GM20431 (cell line): ENCODE data around the gene HSF2.

Source experiments
- in situ Hi-C: fragments of 300-500 bp; cut with MseI, MboI; formaldehyde crosslinking; loops from one replicate; pipeline ENCODE4 v1.15.0; 2020; ENCODE audit warnings: low sequenced_read_pairs; ENCODE audit not compliant: unreplicated experiment

Gene HSF2

DNA sequence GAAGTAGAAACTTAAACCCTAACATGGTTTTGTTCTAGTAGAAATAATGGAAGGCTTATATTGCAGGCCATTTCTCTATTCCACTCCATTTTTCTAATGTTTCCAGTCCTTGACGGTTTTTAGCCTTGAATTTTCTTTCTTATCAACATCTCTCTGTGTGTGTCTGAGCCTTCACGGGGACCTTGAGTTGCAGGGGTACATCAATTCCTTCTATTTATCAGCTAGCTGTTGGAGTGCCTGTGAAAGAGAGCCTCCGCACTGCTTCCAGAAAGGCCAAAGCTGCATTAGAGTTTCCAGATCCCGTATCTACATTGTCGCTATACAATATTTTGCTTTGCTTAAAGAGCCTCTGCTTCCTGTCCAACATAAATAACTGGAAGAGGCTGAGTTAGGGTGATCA, 5.4 kb upstream of the HSF2 start:
- in situ Hi-C loops: no loop called here

DNA sequence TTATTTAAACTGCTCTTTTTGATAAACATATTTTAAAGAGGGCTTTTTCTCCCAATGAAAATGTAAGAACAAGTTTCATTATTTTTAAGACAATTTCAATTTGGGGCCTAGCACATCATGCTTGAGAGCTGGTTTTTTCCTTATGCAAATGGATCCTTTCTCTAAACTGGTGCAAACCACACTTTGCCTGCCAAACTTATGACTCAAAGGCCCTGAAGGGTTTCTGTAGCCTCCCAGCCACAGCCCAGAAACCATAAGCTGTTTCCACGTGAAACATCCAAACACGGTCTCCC, 451 bp upstream of the HSF2 start:
- in situ Hi-C loops: no loop called here

DNA sequence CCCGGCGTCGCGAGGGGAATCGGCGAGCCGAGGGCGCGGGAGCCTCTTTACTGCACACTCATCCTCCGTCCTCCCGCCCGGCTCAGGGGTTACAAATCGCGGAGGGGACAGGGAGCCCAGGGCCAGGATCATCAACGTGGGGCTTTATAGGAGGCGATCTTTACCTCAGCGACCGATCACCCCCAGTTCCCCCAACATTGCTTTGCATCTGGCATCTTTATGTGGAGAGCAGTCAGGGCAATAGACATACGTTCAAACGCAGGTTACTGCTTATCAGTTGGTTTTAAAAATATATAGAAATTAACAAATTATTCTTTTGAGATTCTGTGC, 634 bp downstream of the HSF2 start:
- in situ Hi-C loops: no loop called here

DNA sequence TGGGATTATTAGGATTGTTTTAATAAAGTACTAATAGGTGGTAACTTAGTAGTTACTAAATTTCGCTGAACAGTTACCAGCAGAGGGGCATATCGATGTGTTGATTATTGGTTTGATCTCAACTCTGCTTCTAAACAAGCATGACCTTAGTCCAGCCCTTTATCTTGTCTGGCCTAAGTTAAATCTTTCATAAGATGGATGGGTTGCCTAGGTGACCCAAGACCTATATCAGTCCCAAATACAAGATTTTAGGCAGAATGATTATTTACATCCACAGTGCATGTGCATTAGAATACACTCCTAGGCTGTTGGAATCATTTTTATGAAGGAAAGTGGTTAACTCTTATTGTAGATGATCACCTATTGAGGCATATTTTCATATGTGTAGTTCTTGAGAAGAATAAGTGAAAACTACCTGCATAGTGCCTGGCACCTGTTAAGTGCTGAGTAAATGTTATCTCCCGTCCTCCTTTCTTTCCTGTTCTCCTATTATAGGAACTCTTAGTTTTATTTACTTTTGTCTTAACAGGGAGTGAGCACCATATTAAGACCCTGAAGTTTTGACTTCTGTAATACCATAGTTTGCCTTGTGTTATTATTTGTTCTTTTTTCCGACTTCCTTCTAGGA, 1.1 kb downstream of the HSF2 start:
- in situ Hi-C loops: no loop called here

DNA sequence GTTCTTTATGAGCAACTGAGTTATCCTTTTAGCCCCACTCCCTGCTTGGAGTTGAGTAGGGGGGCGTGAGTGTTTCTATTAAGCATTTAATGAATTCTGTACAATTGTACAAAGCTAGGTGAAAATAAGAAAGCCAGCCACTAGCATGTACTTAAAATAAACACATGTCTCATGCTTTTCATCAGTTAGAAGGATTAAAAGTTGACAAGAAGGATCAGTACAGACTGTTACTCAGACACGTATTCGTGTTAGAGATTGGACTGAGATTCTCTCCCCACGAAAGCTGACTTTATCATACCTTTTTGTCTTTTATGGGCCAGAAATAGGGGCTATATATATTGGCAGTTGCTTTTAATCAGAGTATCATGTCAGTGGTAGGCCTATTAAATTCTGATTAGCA, 1.7 kb downstream of the HSF2 start:
- in situ Hi-C loops: no loop called here

DNA sequence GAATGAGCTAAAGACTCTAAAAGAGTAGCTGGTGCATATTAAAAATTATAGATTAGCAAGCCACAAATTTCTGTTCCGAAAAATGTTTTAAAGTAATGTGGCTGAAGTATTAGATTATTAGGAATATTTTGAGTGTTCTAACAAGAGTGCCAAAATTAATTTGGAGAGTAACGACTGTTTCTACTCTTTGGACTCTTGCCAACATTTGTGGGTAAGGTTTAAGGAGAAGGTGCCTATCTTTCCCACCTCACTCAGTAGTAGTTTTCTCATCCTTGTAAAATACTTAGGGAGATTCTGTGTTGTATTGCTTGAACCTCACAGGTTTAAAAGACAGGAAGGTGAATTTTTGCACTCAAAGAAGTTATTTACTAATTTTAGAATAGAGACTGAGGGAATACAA, 5.0 kb downstream of the HSF2 start:
- in situ Hi-C loops: no loop called here

DNA sequence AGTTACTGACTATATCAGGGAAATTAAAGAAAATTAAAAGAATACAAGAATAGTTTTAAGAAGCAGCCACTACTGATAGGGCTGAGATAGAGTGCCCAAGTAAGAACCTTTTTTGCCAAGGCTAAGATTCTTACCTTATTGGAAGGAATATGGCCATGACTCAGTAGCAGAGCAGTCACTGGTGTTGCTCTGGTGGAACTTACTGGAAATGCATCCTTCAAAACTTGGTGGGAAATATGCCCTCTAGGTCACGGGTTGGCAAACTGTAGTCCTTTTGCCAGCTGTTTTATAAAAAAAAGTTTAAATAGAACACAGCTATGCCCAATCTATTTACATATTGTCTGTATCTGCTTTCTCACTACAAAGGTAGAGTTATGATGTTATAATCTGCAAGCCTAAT, 6.0 kb downstream of the HSF2 start:
- in situ Hi-C loops: no loop called here

DNA sequence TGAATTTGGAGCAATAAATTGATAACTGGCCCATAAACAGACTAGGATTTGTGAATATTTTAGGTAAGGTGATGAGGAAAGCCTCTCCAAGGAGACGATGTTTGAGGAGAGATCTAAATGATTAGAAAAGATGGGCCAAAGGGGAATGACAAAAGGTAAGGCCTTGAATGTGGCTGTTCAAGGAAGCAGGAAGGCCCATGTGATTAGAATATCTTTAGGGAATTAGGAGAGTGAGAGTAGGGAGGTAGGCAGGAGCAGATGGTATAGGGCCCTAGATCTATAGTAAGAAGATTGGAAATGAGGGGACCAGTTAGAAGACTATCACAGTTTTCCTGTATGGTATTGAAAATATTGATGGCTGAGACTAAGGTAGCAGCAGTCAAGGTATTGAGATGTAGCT, 6.7 kb downstream of the HSF2 start:
- in situ Hi-C loops: no loop called here

DNA sequence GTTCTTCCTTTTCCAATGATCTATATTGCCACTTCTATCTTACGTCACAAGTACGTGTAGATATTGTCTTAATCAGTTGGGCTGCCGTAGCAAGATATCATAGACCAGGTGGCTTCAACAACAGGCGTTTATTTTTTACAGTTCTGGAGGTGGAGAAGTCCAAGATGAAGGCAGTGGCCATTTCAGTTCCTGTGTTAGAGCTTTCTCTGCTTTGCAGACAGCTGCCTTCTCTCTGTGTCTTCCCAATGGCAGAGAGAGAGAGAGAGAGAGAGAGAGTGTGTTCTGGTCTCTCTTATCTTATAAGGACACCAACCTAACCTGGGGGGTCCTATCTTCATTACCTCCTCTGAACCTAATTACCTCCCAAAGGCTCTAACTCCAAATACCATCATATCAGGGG, 8.3 kb downstream of the HSF2 start:
- in situ Hi-C loops: no loop called here

DNA sequence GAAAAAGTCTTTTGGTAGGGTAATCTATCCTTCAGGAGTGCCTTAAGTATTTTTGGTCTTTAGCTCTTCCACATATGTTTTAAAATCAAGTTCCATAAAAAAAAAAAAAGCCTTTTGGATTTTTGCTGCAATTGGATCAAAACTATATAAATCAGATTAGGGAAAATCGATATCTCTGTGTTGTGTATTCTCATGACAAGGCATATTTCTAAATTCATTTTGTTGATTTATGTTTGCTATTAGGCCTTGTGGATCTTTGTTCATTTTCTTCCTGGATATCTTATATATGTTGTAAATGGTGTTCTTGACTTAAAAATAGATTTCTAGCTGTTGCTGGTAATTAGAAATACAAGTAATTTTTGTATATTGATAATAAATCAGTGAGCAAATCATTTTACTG, 8.8 kb downstream of the HSF2 start:
- in situ Hi-C loops: no loop called here

DNA sequence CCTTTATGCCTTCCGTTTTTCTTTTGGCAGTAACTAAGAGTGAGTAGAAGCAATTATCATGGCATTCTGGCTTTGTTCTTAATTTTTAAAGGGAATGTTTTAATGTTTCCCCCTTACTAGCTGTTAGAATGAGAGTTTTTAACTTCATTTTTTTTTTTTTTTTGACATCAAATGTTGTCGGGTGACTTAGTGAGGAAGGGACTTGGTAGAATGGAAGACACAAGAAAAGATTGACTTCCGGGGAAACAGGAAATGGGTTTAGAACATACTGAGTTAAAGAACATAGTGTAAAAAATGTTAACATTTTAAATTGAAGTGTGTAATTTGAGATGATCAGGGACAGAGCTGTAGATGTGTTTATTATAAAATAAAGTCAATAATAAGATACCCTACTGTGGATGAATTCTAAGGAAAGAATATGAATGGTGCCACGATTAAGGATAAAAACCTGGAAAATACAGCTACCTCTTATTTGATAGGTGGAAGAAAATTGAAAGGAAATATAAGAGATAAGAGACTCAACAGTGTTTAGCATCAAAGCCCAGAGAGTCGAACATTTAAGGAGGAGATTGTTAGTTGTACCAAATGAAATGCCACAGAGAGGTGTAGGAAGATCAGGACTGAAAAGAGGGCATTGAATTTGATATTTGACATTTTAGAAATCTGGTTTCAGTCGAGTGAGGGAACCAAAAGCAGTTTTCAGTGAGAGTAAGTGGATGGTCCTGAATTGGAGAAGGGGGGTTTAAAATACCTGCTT, 9.4 kb downstream of the HSF2 start:
- in situ Hi-C loops: no loop called here

DNA sequence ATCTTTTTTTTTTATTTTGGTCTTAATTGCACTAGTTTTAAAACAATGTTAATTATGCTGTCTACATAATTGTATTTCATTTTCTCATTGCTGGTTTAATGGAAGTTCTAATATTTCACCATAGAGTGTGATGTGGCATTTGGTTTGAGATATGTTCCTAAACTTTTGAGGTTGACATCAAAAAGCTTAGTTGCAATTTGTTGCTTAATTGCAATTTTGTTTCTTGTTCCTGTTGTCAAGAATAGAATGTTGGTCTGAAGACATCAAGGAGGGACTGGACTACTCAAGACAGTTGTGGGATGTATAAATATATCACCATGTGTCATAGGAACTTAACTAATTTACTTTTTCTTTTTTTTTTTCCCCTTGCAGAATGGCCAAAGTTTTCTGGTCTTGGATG, 12.5 kb downstream of the HSF2 start:
- in situ Hi-C loops: no loop called here

DNA sequence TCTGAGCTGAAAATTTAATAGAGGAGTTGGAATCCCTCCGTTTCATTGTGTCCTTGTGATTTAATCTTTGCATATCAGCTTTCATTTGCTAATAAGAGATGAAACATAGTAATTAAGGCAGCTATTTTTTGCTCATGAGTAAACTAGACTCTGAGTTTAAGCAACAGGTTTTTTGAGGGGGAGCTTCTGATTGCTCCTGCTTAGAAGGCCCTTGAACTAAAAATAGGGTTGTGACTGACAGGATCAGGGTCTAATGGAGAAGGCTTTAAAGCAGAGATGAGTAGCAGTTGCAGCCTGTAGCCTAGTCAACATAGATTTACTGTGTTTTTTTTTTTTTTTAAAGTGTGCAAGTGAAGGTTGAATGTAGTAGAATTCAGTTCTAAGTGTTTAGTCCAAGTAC, 17.4 kb downstream of the HSF2 start:
- in situ Hi-C loops: no loop called here

DNA sequence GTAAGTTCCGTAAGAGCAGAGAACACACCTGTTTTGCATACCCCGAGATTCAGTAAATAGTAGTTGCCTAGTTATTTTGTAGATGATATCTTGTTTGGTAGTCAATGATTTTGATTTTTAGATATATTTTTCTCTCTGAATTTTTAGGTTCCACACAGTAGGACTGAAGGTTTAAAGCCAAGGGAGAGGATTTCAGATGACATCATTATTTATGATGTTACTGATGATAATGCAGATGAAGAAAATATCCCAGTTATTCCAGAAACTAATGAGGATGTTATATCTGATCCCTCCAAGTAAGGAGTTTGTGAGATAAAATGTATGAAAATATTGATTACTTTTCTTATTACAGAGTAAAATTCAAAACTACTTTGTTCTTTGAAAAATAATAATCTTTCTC, 22.6 kb downstream of the HSF2 start:
- in situ Hi-C loops: no loop called here

DNA sequence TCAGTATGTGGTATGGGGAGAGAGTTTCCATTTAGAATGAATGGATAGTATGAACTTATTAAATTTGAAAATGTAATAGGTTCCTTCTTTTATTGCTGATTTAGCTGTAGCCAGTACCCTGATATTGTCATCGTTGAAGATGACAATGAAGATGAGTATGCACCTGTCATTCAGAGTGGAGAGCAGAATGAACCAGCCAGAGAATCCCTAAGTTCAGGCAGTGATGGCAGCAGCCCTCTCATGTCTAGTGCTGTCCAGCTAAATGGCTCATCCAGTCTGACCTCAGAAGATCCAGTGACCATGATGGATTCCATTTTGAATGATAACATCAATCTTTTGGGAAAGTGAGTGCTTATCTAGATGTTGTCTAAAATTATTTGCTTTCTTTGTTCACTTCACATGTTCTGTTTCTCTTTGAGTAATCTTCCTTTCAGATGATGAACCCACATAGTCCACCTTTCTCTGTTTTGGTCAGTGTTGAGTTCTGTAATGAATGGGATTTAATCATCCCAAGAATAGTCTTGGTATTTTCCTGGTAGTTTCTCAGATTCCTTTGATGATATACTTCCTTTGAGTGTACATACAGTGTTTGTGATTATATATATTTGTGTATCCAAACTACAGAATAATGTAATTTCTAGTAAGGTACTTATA, 23.3 kb downstream of the HSF2 start:
- in situ Hi-C loops: no loop called here

DNA sequence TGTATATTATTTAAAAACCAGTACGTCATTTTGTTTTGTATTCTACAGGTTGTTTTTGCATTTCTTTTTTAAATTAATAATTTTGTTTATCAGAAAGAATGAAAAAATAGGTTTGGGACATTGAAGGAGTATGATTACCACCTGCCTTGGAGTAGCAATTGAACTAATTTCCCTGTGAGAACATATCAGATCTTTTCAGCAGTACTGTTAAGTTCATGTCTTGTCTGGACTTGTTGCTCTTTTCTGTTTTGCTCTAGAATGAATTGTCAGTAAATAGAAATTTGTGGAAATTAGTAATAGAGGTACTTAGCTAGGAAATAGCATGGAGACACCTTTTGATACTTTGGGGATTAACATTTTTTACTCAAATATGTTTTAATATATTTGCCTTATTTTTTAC, 24.3 kb downstream of the HSF2 start:
- in situ Hi-C loops: no loop called here

DNA sequence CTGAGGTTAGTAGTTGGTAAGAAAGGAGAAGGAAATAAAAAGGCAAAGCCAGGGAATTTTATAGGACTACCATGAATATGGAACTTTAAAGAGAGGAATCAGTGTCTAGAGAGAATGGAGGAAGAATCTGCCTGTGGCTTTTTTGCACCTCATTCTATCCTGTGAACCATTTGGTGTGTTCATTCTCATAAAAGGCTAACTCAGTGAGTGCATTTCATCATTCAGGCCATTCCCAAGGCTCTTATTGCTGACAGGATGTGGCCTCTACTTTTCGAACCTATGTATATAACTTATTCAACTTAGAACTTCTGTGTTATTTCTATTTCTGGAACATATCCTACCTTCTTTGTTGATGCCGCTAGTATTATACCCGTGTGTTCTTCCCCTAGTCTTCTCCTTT, 27.1 kb downstream of the HSF2 start:
- in situ Hi-C loops: no loop called here

DNA sequence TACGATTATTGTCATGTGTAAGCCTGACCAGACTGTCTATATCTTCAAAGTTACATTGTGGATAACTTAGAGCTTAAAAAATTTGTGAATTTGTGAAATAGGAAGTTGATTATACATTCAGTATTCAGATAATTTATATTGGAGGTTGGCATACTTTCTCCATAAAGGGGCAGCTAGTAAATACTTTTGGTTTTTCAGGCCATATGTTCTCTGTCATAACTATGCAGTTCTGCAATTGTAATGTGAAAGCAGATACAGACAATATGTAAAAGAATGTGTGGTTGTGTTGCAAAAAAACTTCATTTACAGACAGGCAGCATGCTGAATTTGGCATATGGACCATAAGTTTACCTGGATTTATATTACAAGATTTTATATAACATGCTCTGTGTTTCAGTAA, 29.3 kb downstream of the HSF2 start:
- in situ Hi-C loops: no loop called here

DNA sequence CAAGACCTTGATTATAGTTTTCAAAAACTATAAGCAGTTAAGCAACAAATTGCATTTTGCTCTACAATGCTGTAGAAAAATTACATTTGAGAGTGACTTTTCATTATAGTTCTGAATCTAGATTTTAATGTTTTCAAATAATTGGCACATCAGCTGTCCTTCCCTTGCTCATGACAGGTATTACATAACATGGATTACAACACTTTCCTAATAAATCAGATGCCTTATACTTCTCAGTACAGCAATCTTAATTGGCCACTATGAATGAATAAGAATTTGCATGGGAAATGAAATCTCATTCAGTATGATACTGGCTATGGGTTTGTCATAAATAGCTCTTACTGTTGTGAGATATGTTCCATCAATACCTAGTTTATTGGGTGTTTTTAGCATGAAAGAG, 29.9 kb downstream of the HSF2 start:
- in situ Hi-C loops: no loop called here

DNA sequence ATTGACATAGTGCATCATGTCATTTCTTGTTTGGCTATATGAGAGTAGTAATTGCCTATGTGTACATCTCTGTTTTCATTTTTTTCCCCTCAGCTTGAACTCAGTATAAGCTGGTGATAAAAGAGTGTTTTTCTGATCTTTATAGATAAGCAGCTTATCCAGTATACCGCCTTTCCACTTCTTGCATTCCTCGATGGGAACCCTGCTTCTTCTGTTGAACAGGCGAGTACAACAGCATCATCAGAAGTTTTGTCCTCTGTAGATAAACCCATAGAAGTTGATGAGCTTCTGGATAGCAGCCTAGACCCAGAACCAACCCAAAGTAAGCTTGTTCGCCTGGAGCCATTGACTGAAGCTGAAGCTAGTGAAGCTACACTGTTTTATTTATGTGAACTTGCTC, 32.3 kb downstream of the HSF2 start:
- in situ Hi-C loops: no loop called here

DNA sequence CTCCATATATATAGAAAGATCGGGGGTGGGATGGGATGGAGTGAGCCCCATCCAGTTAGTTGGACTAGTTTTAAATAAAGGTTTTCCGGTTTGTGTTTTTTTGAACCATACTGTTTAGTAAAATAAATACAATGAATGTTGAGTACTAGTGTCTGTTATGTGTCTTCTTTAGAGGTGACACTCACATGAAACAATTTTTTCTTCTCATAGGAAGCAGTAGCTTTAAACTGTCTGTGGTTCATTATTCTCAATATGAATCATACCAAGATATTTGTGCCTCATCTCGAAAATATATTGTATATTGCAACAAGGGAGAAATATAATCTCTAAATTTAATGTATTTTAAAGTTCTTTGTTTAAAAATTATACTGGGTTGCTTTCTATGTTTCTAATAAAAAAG, 33.4 kb downstream of the HSF2 start:
- in situ Hi-C loops: no loop called here

DNA sequence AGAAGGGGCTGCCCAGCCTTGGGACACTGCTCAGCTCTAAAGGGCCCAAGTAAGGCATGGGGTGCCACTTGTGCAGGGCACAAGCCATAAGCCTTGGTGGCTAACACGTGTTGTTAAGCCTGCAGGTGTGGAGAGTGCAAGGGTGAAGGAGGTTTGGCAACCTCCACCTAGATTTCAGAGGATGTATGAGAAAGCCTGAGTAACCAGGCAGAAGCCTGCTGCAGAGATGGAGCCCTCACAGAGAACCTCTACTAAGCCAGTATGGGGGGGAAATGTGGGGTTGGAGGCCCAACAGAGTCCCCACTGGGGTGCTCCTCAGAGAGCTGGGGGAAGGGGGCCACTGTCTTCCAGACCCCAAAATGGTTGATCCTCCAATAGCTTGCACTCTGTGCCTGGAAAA, 39.5 kb downstream of the HSF2 start:
- in situ Hi-C loops: no loop called here
